Esophagus (tissue), 2 donors: ENCODE results near the gene FASTKD2. TPM values are rescaled to one million over a fixed set of nuclear protein-coding genes. Genes with fewer than 3 reads are reported as not detected.

Experiments used
- H3K27ac ChIP-seq, 2 donors: one replicate each; pipeline ENCODE4 v1.5.1; 2013; ENCODE audit warnings: low read depth in 2 of 2, mild to moderate bottlenecking in 2 of 2, inconsistent platforms in 1 of 2, low read length in 1 of 2, moderate library complexity in 1 of 2
- H3K27me3 ChIP-seq, 2 donors: one replicate each; pipeline ENCODE4 v1.6.1; 2013; ENCODE audit warnings: low read length in 2 of 2, control low read depth in 1 of 2, mild to moderate bottlenecking in 1 of 2; ENCODE audit not compliant: insufficient read depth in 2 of 2, control insufficient read depth in 1 of 2
- H3K36me3 ChIP-seq, 2 donors: one replicate each; pipeline ENCODE4 v1.6.1; 2013; ENCODE audit warnings: low read length in 1 of 2; ENCODE audit not compliant: control insufficient read depth in 2 of 2, insufficient read depth in 2 of 2
- H3K4me1 ChIP-seq, 2 donors: one replicate each; pipeline ENCODE4 v1.6.1; 2013; ENCODE audit warnings: low read length in 1 of 2; ENCODE audit not compliant: control insufficient read depth in 2 of 2, insufficient read depth in 2 of 2
- H3K4me3 ChIP-seq, 2 donors: one replicate each; pipeline ENCODE4 v1.5.1; 2013; ENCODE audit warnings: low read length in 2 of 2, mild to moderate bottlenecking in 2 of 2, low read depth in 1 of 2, moderate library complexity in 1 of 2
- H3K9me3 ChIP-seq, 2 donors: one replicate each; pipeline ENCODE4 v1.6.1; 2013; ENCODE audit warnings: mild to moderate bottlenecking in 2 of 2, low read depth in 1 of 2, low read length in 1 of 2, moderate library complexity in 1 of 2; ENCODE audit not compliant: control insufficient read depth in 2 of 2, insufficient read depth in 1 of 2
- WGBS, 2 donors: extraction: QIAGEN DNeasy Blood & Tissue Kit; methylation state at CpG; one replicate each; pipeline ENCODE4 v1.1.7; 2013; 5-methylcytosine and 5-hydroxymethylcytosine counted together
- polyA plus RNA-seq, 2 donors: library from polyadenylated mRNA; stranded (reverse); fragments of 200-250 nt; gene quantifications; one replicate each; pipeline ENCODE4 v1.2.3, GENCODE V29; 2013
- donor health status: healthy with polysubstance abuse.
- donor health status: Bipolar disorder and iron deficiency.

Gene FASTKD2
- polyA plus RNA-seq: 10 to 100 TPM in 1 of 2 donors, 1 to 10 TPM in 1; 7.3 to 16.7 TPM

- peaks cover 0 to 2% of the 10 kb centered on the region in 2 donors for H3K4me1 ChIP-seq
- H3K27ac ChIP-seq: peak within 1 kb of the TSS; percentile 85 to 97
- WGBS, 2 donors: 0% methylated on average over 46 of the region's 46 CpGs
- H3K36me3 ChIP-seq: peaks cover 0 to 2% of the 10 kb centered on the region in 2 donors
- H3K27me3 ChIP-seq: no peaks in the 10 kb centered on the region
- peak within 1 kb of the TSS; percentile 69 to 98 for H3K4me3 ChIP-seq
- no peaks in the 10 kb centered on the region for H3K9me3 ChIP-seq
Observed at GRCh38 chr2:206765242-206766056, at the start of gene FASTKD2, which contains the start of gene MDH1B. FASTKD2 (plus strand) TSS chr2:206765606; CDS start chr2:206766694, 1,088 bp downstream. MDH1B (minus strand) TSS chr2:206765328; CDS start chr2:206765271, 57 bp downstream.

- Histone ChIP-seq H3K27ac (no peak overlapping the region), H3K27me3 (peaks cover 0 to 2% of the 10 kb centered on the region in 2 donors), H3K4me3 (no peak overlapping the region), H3K4me1 (no peaks in the 10 kb centered on the region), H3K9me3 (no peaks in the 10 kb centered on the region), H3K36me3 (no peaks in the 10 kb centered on the region)
- WGBS, 2 donors: 76 to 86% methylated on average over 3 of the region's 3 CpGs
Observed at GRCh38 chr2:206716623-206717022, 48.8 kb upstream of the FASTKD2 start.

GRCh38 chr2:206718296-206718695, 47.1 kb upstream of the FASTKD2 start, which contains the start of gene DYTN:
DYTN (minus strand) TSS chr2:206718396; CDS start chr2:206718279, 117 bp downstream.
- Histone ChIP-seq H3K27ac (no peak within 1 kb of the TSS), H3K4me1 (no peaks in the 10 kb centered on the region), H3K9me3 (no peaks in the 10 kb centered on the region), H3K36me3 (no peaks in the 10 kb centered on the region), H3K27me3 (peaks cover 0 to 2% of the 10 kb centered on the region in 2 donors), H3K4me3 (no peak within 1 kb of the TSS)
- 65 to 81% methylated on average over 1 of the region's 1 CpG for WGBS, 2 donors

GRCh38 chr2:206721256-206721920, 44.0 kb upstream of the FASTKD2 start:
- no peak overlapping the region for H3K27ac ChIP-seq
- no peaks in the 10 kb centered on the region for H3K4me1 ChIP-seq
- no peaks in the 10 kb centered on the region for H3K36me3 ChIP-seq
- no peaks in the 10 kb centered on the region for H3K27me3 ChIP-seq
- 80 to 81% methylated on average over 4 of the region's 4 CpGs for WGBS, 2 donors
- no peaks in the 10 kb centered on the region for H3K9me3 ChIP-seq
- no peak overlapping the region for H3K4me3 ChIP-seq

GRCh38 chr2:206723288-206723687, 42.1 kb upstream of the FASTKD2 start:
- Histone ChIP-seq H3K4me1 (no peaks in the 10 kb centered on the region), H3K4me3 (no peak overlapping the region), H3K36me3 (no peaks in the 10 kb centered on the region), H3K27me3 (no peaks in the 10 kb centered on the region), H3K9me3 (no peaks in the 10 kb centered on the region), H3K27ac (no peak overlapping the region)
- 88 to 92% methylated on average over 1 of the region's 1 CpG for whole genome bisulfite sequencing, 2 donors

GRCh38 chr2:206727287-206727686, 38.1 kb upstream of the FASTKD2 start:
- Histone ChIP-seq H3K27ac (no peak overlapping the region), H3K9me3 (no peaks in the 10 kb centered on the region), H3K27me3 (no peaks in the 10 kb centered on the region), H3K4me1 (no peaks in the 10 kb centered on the region), H3K36me3 (no peaks in the 10 kb centered on the region), H3K4me3 (no peak overlapping the region)
- 84 to 88% methylated on average over 2 of the region's 2 CpGs for WGBS, 2 donors

- no peak overlapping the region for H3K4me3 ChIP-seq
- WGBS, 2 donors: 67 to 74% methylated on average over 7 of the region's 7 CpGs
Observed at GRCh38 chr2:206728277-206729199, 36.9 kb upstream of the FASTKD2 start.

GRCh38 chr2:206733341-206733740, 32.1 kb upstream of the FASTKD2 start:
- H3K9me3 ChIP-seq: no peaks in the 10 kb centered on the region
- no peak overlapping the region for H3K4me3 ChIP-seq
- no peak overlapping the region for H3K27ac ChIP-seq
- H3K36me3 ChIP-seq: no peaks in the 10 kb centered on the region
- no peaks in the 10 kb centered on the region for H3K4me1 ChIP-seq
- no peaks in the 10 kb centered on the region for H3K27me3 ChIP-seq
- 74 to 75% methylated on average over 2 of the region's 2 CpGs for WGBS, 2 donors

More at GRCh38 chr2:206728277-206729199, 36.9 kb upstream of the FASTKD2 start:
- no peaks in the 10 kb centered on the region for H3K4me1 ChIP-seq
- H3K36me3 ChIP-seq: no peaks in the 10 kb centered on the region
- no peaks in the 10 kb centered on the region for H3K27me3 ChIP-seq
- H3K27ac ChIP-seq: no peak overlapping the region
- H3K9me3 ChIP-seq: no peaks in the 10 kb centered on the region

GRCh38 chr2:206736935-206737334, 28.5 kb upstream of the FASTKD2 start:
- H3K36me3 ChIP-seq: no peaks in the 10 kb centered on the region
- H3K4me1 ChIP-seq: no peaks in the 10 kb centered on the region
- H3K4me3 ChIP-seq: no peak overlapping the region
- WGBS, 2 donors: 78 to 86% methylated on average over 5 of the region's 5 CpGs
- no peaks in the 10 kb centered on the region for H3K9me3 ChIP-seq
- H3K27ac ChIP-seq: no peak overlapping the region
- no peaks in the 10 kb centered on the region for H3K27me3 ChIP-seq
